ENCODE data around the gene IRF2BPL. TPM values are rescaled to one million over a fixed set of nuclear protein-coding genes. Genes with fewer than 3 reads are reported as not detected.

The IRF2BPL gene
- total and polyA plus RNA-seq, 2 of the 8 experiments (the other 6 are each of a cell fraction or from before 2014, with no cell fraction given) = 18.8 to 57.0 TPM

- TF ChIP-seq CHD7 (IDR thresholded peaks at IDR 0.05; ENCODE audit: insufficient replicate concordance, low read length) = no peak
- TF ChIP-seq CBX5 (IDR thresholded peaks at IDR 0.05; ENCODE audit: low read depth, low read length) = no peak
- no peak for TF ChIP-seq RAD21 (IDR thresholded peaks at IDR 0.05 in 1 of 2, conservative IDR thresholded peaks at IDR 0.05 in 1 of 2; ENCODE audit: low read depth in 2 of 2, low read length in 2 of 2)
- no peak for TF ChIP-seq SIN3A (conservative IDR thresholded peaks at IDR 0.05 in 1 of 2, IDR thresholded peaks at IDR 0.05 in 1 of 2; ENCODE audit: low read depth in 1 of 2, low read length in 2 of 2)
- TF ChIP-seq EGR1 (IDR thresholded peaks at IDR 0.05; ENCODE audit: borderline replicate concordance, low read depth, low read length) = no peak
- TF ChIP-seq NRF1 (IDR thresholded peaks at IDR 0.05; ENCODE audit: low read depth, low read length) = no peak
- TF ChIP-seq BACH1 (IDR thresholded peaks at IDR 0.05; ENCODE audit: low read length) = no peak
- no peak for TF ChIP-seq EZH2 (IDR thresholded peaks at IDR 0.05; ENCODE audit: low read depth, low read length, severe bottlenecking)
- TF ChIP-seq MAX (IDR thresholded peaks at IDR 0.05) = no peak
- no peak for TF ChIP-seq EP300 (IDR thresholded peaks at IDR 0.05; ENCODE audit: borderline replicate concordance in 1 of 2, low read depth in 2 of 2, low read length in 2 of 2)
Measured at GRCh38 chr14:77035267-77035666, 6.8 kb upstream of the IRF2BPL start (continued).
